Smooth muscle cell (in vitro differentiated cells): ENCODE results near the gene RNF121. TPM values are rescaled to one million over a fixed set of nuclear protein-coding genes. Genes with fewer than 3 reads are reported as not detected.

Experiments
- DNase-seq: peaks from one replicate; lab custom pipeline; 2025; ENCODE audit not compliant: unreplicated experiment; lab: John Stamatoyannopoulos, UW
- H2AFZ ChIP-seq: fragments of 200-600 bp; sonication (generic); 2 replicates; pipeline ENCODE4 v1.6.0; 2016; ENCODE audit warnings: antibody characterized with exemption, low read depth, mild to moderate bottlenecking
- H3F3A ChIP-seq: fragments of 200-600 bp; sonication (generic); 2 replicates; pipeline ENCODE4 v1.6.0; 2017; ENCODE audit warnings: antibody characterized with exemption, low read depth
- H3K27ac ChIP-seq: fragments of 200-600 bp; sonication (generic); 2 replicates; pipeline ENCODE4 v1.5.1; 2016; ENCODE audit warnings: low read depth, mild to moderate bottlenecking
- H3K27me3 ChIP-seq: fragments of 200-600 bp; sonication (generic); 2 replicates; pipeline ENCODE4 v1.6.1; 2016; ENCODE audit warnings: low read depth, mild to moderate bottlenecking
- H3K36me3 ChIP-seq: fragments of 200-600 bp; sonication (generic); 2 replicates; pipeline ENCODE4 v1.5.1; 2016; ENCODE audit warnings: low read depth
- H3K4me1 ChIP-seq: fragments of 200-600 bp; sonication (generic); 2 replicates; pipeline ENCODE4 v1.5.1; 2016; ENCODE audit warnings: low read depth
- H3K4me2 ChIP-seq: fragments of 200-600 bp; sonication (generic); 2 replicates; pipeline ENCODE4 v1.6.0; 2016; ENCODE audit warnings: mild to moderate bottlenecking
- H3K4me3 ChIP-seq: fragments of 200-600 bp; sonication (generic); 2 replicates; pipeline ENCODE4 v1.5.1; 2016; ENCODE audit warnings: mild to moderate bottlenecking
- H3K79me2 ChIP-seq: fragments of 200-600 bp; sonication (generic); 2 replicates; pipeline ENCODE4 v1.6.0; 2016; ENCODE audit warnings: low read depth, mild to moderate bottlenecking
- H3K9ac ChIP-seq: fragments of 200-600 bp; sonication (generic); 2 replicates; pipeline ENCODE4 v1.6.0; 2016; ENCODE audit warnings: low read depth
- H3K9me3 ChIP-seq: fragments of 200-600 bp; sonication (generic); replicated peaks from 2 replicates; pipeline ENCODE4 v1.5.1; 2016; ENCODE audit warnings: low read depth
- H4K20me1 ChIP-seq: fragments of 200-600 bp; sonication (generic); 2 replicates; pipeline ENCODE4 v1.6.0; 2016; ENCODE audit warnings: low read depth
- WGBS: methylation state at CpG from one replicate; pipeline ENCODE4 v1.1.7; 2016; ENCODE audit warnings: low lambda C conversion rate; 5-methylcytosine and 5-hydroxymethylcytosine counted together
- polyA plus RNA-seq: library from polyadenylated mRNA; unstranded; fragments of >200 nt; fragmentation: Nextera tagmentation; extraction: Ambion mirVana; gene quantifications from 2 replicates; pipeline ENCODE4 v1.2.1, GENCODE V29; 2016
- total RNA-seq: library from RNA; depleted of rRNA; stranded (reverse); fragments of >200 nt; gene quantifications from 2 replicates; pipeline ENCODE4 v1.2.3, GENCODE V29; 2014
- TF ChIP-seq, protein P1 (sequence below): fragments of 200-600 bp; sonication (generic); IDR thresholded peaks from 2 replicates; pipeline ENCODE4 v1.5.1; 2017; ENCODE audit warnings: borderline replicate concordance, mild to moderate bottlenecking, antibody characterized with exemption; ENCODE audit not compliant: insufficient read depth, poor library complexity, severe bottlenecking

Gene RNF121
- total and polyA plus RNA-seq, 2 experiments from 2014 or later: 34.4 to 49.5 TPM

DNA sequence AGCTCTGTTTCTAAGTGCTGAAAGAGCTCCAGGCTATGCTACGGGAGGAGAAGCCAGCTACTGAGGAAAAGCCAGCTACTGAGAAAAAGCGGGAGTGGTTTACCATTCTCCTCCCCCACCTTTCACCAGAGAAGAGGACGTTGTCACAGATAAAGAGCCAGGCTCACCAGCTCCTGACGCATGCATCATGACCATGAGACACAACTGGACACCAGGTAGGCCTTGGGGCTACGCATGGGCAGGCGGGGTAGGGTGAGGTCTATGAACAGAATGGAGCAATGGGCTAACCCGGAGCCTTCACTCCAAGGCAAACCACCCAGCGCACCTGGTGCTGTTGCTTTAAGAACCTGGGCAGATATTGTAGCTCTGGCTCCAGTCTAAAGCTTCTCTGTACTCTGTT is 71.0 kb downstream of the RNF121 start:
- Histone ChIP-seq H3K4me2 (no peak overlapping the region), H3K27ac (no peak overlapping the region)
- WGBS: 77% methylated on average over 8 of the region's 8 CpGs

DNA sequence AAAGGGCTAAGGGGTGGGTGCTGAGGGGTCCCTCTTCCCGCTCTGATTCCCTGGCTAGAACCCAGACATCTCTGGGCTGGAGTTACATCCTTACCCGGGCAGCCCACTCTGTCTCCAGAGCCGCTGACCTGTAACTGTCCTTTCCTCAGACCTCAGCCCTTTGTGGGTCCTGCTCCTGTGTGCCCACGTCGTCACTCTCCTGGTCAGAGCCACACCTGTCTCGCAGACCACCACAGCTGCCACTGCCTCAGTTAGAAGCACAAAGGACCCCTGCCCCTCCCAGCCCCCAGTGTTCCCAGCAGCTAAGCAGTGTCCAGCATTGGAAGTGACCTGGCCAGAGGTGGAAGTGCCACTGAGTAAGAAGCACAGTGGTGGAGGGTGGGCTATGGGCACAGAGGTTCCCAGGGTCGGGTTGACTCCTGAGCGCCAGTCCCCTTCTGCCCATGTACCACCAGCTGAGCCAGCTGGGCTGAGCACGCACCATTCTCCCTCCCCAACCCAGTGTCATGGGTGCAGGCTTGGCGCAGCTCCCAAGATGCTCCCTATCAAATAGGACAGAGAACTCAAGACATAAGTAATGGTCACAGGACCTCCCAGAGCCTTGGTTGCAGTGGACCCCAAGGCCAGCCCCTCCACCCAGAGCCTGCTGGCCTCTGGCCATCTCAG is 71.5 kb downstream of the RNF121 start:
- Histone ChIP-seq H3K36me3 (no peaks in the 10 kb centered on the region), H2AFZ (no peak overlapping the region), H4K20me1 (peaks cover 29% of the 10 kb centered on the region), H3K27ac (no peak overlapping the region), H3K27me3 (no peaks in the 10 kb centered on the region), H3K79me2 (no peaks in the 10 kb centered on the region), H3K4me3 (no peak overlapping the region), H3K4me2 (no peak overlapping the region), H3F3A (peaks cover 19% of the 10 kb centered on the region), H3K9ac (no peak overlapping the region), H3K9me3 (no peaks in the 10 kb centered on the region), H3K4me1 (no peaks in the 10 kb centered on the region)
- DNase-seq: no peak
- 98% methylated on average over 10 of the region's 10 CpGs for WGBS
- TF ChIP-seq, protein P1, sequence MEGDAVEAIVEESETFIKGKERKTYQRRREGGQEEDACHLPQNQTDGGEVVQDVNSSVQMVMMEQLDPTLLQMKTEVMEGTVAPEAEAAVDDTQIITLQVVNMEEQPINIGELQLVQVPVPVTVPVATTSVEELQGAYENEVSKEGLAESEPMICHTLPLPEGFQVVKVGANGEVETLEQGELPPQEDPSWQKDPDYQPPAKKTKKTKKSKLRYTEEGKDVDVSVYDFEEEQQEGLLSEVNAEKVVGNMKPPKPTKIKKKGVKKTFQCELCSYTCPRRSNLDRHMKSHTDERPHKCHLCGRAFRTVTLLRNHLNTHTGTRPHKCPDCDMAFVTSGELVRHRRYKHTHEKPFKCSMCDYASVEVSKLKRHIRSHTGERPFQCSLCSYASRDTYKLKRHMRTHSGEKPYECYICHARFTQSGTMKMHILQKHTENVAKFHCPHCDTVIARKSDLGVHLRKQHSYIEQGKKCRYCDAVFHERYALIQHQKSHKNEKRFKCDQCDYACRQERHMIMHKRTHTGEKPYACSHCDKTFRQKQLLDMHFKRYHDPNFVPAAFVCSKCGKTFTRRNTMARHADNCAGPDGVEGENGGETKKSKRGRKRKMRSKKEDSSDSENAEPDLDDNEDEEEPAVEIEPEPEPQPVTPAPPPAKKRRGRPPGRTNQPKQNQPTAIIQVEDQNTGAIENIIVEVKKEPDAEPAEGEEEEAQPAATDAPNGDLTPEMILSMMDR: no peak

More for the DNA sequence above, 71.0 kb downstream of the RNF121 start:
- TF ChIP-seq, protein P1: no peak
- H3K4me1 ChIP-seq: no peaks in the 10 kb centered on the region
- H3K4me3 ChIP-seq: no peak overlapping the region
- peaks cover 24% of the 10 kb centered on the region for H4K20me1 ChIP-seq
- no peaks in the 10 kb centered on the region for H3K9me3 ChIP-seq
- DNase-seq: no peak
- no peak overlapping the region for H2AFZ ChIP-seq
- H3K27me3 ChIP-seq: no peaks in the 10 kb centered on the region
- H3K36me3 ChIP-seq: no peaks in the 10 kb centered on the region
- H3F3A ChIP-seq: peaks cover 15% of the 10 kb centered on the region
- no peaks in the 10 kb centered on the region for H3K79me2 ChIP-seq
- H3K9ac ChIP-seq: no peak overlapping the region

DNA sequence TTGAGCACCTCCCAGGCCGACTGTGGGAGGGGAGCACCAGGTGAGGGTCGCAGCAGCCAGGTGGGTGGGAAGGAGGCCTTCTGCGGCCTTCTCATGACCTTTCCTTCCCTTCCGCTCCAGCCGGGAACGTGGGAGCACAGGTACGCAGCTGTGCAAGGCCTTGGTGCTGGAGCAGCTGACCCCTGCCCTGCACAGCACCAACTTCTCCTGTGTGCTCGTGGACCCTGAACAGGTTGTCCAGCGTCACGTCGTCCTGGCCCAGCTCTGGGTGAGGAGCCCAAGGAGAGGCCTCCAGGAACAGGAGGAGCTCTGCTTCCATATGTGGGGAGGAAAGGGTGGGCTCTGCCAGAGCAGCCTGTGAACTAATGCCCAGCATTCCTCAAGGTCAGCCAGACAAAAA is 72.4 kb downstream of the RNF121 start:
- Histone ChIP-seq H3F3A (peaks cover 26% of the 10 kb centered on the region), H3K4me3 (no peak overlapping the region), H3K4me1 (no peaks in the 10 kb centered on the region), H3K9ac (no peak overlapping the region), H2AFZ (no peak overlapping the region), H3K27me3 (no peaks in the 10 kb centered on the region), H3K79me2 (no peaks in the 10 kb centered on the region), H4K20me1 (peaks cover 39% of the 10 kb centered on the region), H3K27ac (no peak overlapping the region), H3K9me3 (no peaks in the 10 kb centered on the region), H3K36me3 (no peaks in the 10 kb centered on the region), H3K4me2 (no peak overlapping the region)
- DNase-seq: no peak
- 94% methylated on average over 11 of the region's 11 CpGs for WGBS
- TF ChIP-seq, protein P1: no peak
